H9 (cell line): ENCODE measurements around the gene DHRS13. TPM values are rescaled to one million over a fixed set of nuclear protein-coding genes. Genes with fewer than 3 reads are reported as not detected.

Experiments
- DNase-seq: peaks from one replicate; pipeline ENCODE4 v3.0.0-alpha.2; 2017
- H2AFZ ChIP-seq: one replicate; pipeline ENCODE4 v1.6.1; 2013; ENCODE audit warnings: mild to moderate bottlenecking, low read length, control low read depth, moderate library complexity
- H2AK5ac ChIP-seq: 2 replicates; pipeline ENCODE4 v1.6.1; 2013; ENCODE audit warnings: low read length, control low read depth, mixed read lengths; ENCODE audit not compliant: insufficient read length
- H2BK120ac ChIP-seq: one replicate; pipeline ENCODE4 v1.6.1; 2013; ENCODE audit warnings: low read depth, mild to moderate bottlenecking, low read length, control low read depth, inconsistent platforms; ENCODE audit not compliant: poor library complexity, severe bottlenecking
- H2BK12ac ChIP-seq: 2 replicates; pipeline ENCODE4 v1.6.1; 2013; ENCODE audit warnings: low read length, control low read depth, mixed read lengths, low read depth; ENCODE audit not compliant: insufficient read length
- H2BK15ac ChIP-seq: 2 replicates; pipeline ENCODE4 v1.6.1; 2013; ENCODE audit warnings: low read depth, low read length, control low read depth
- H2BK20ac ChIP-seq: one replicate; pipeline ENCODE4 v1.6.1; 2013; ENCODE audit warnings: low read depth, mild to moderate bottlenecking, low read length, control low read depth, inconsistent platforms; ENCODE audit not compliant: poor library complexity, severe bottlenecking
- H2BK5ac ChIP-seq: 2 replicates; pipeline ENCODE4 v1.6.1; 2013; ENCODE audit warnings: low read length, control low read depth, mixed read lengths; ENCODE audit not compliant: insufficient read length
- H3K14ac ChIP-seq: 2 replicates; pipeline ENCODE4 v1.6.1; 2013; ENCODE audit warnings: low read length, control low read depth; ENCODE audit not compliant: insufficient read depth
- H3K18ac ChIP-seq: 2 replicates; pipeline ENCODE4 v1.6.1; 2013; ENCODE audit warnings: low read depth, mild to moderate bottlenecking, mixed read lengths, low read length, control low read depth; ENCODE audit not compliant: insufficient read length
- H3K23ac ChIP-seq: 2 replicates; pipeline ENCODE4 v1.6.1; 2013; ENCODE audit warnings: low read length, control low read depth, mixed read lengths, low read depth; ENCODE audit not compliant: insufficient read length
- H3K23me2 ChIP-seq: 2 replicates; pipeline ENCODE4 v1.6.1; 2013; ENCODE audit warnings: low read depth, mild to moderate bottlenecking, mixed read lengths, low read length, control low read depth; ENCODE audit not compliant: insufficient read length, poor library complexity, severe bottlenecking
- H3K27ac ChIP-seq: 2 replicates; pipeline ENCODE4 v1.5.1; 2013; ENCODE audit warnings: low read length, control low read depth, mixed read lengths, low read depth; ENCODE audit not compliant: insufficient read length
- H3K27me3 ChIP-seq: 2 replicates; pipeline ENCODE4 v1.6.1; 2013; ENCODE audit warnings: low read length, control low read depth, inconsistent platforms; ENCODE audit not compliant: insufficient read depth
- H3K4ac ChIP-seq: 2 replicates; pipeline ENCODE4 v1.6.1; 2013; ENCODE audit warnings: low read depth, mild to moderate bottlenecking, control low read depth, inconsistent platforms, low read length, moderate library complexity
- H3K4me1 ChIP-seq: 2 replicates; pipeline ENCODE4 v1.6.1; 2013; ENCODE audit warnings: low read length, control low read depth, inconsistent platforms; ENCODE audit not compliant: insufficient read depth
- H3K4me2 ChIP-seq: 2 replicates; pipeline ENCODE4 v1.6.1; 2013; ENCODE audit warnings: low read length, control low read depth, mixed read lengths; ENCODE audit not compliant: insufficient read length, insufficient read depth
- H3K56ac ChIP-seq: 2 replicates; pipeline ENCODE4 v1.6.1; 2013; ENCODE audit warnings: low read depth, mild to moderate bottlenecking, mixed read lengths, low read length, control low read depth; ENCODE audit not compliant: insufficient read length
- H3K79me1 ChIP-seq: 2 replicates; pipeline ENCODE4 v1.6.1; 2013; ENCODE audit warnings: low read depth, mild to moderate bottlenecking, moderate library complexity, low read length, control low read depth, inconsistent platforms; ENCODE audit not compliant: insufficient read depth, poor library complexity, severe bottlenecking
- H3K79me2 ChIP-seq: 2 replicates; pipeline ENCODE4 v1.6.1; 2013; ENCODE audit warnings: low read length, control low read depth, inconsistent platforms; ENCODE audit not compliant: insufficient read depth
- H3K9ac ChIP-seq: 2 replicates; pipeline ENCODE4 v1.6.1; 2013; ENCODE audit warnings: low read length, control low read depth, mixed read lengths; ENCODE audit not compliant: insufficient read length; ENCODE audit errors: extremely low read depth
- H3K9me3 ChIP-seq: one replicate; pipeline ENCODE4 v1.6.1; 2013; ENCODE audit warnings: low read depth, low read length, inconsistent platforms; ENCODE audit not compliant: control insufficient read depth
- H3T11ph ChIP-seq: one replicate; pipeline ENCODE4 v1.6.1; 2013; ENCODE audit warnings: mild to moderate bottlenecking, low read length, control low read depth, inconsistent platforms
- H4K20me1 ChIP-seq: one replicate; pipeline ENCODE4 v1.6.1; 2013; ENCODE audit not compliant: control insufficient read depth, insufficient read length, insufficient read depth
- H4K5ac ChIP-seq: 2 replicates; pipeline ENCODE4 v1.6.1; 2013; ENCODE audit warnings: low read depth, mild to moderate bottlenecking, mixed read lengths, low read length, control low read depth; ENCODE audit not compliant: insufficient read length
- H4K8ac ChIP-seq: replicated peaks from 2 replicates; pipeline ENCODE4 v1.6.1; 2013; ENCODE audit warnings: low read length, control low read depth, mixed read lengths, low read depth; ENCODE audit not compliant: insufficient read length
- H4K91ac ChIP-seq: 2 replicates; pipeline ENCODE4 v1.6.1; 2013; ENCODE audit warnings: low read depth, mild to moderate bottlenecking, moderate library complexity, mixed read lengths, low read length, control low read depth; ENCODE audit not compliant: insufficient read length
- H3K27ac Mint-ChIP-seq, 3 experiments: 2 replicates in 2 of 3; 3 replicates in 1 of 3; pipeline ENCODE4 v1.8.0; 2020 to 2021; ENCODE audit warnings: mixed read lengths in 3 of 3, mild to moderate bottlenecking in 1 of 3, moderate library complexity in 1 of 3
- H3K27me3 Mint-ChIP-seq: 2 replicates; pipeline ENCODE4 v1.8.0; 2021; ENCODE audit warnings: low read depth, mild to moderate bottlenecking, moderate library complexity, mixed read lengths
- H3K36me3 Mint-ChIP-seq, 3 experiments: 2 replicates in 2 of 3; 3 replicates in 1 of 3; pipeline ENCODE4 v1.8.0; 2020 to 2021; ENCODE audit warnings: low read depth in 3 of 3, mixed read lengths in 3 of 3; ENCODE audit not compliant: insufficient read depth in 1 of 3
- H3K4me1 Mint-ChIP-seq, 2 experiments: 2 replicates each; pipeline ENCODE4 v1.8.0; 2020; ENCODE audit warnings: mixed read lengths in 2 of 2
- H3K4me3 Mint-ChIP-seq, 2 experiments: 2 replicates in 1 of 2; 3 replicates in 1 of 2; pipeline ENCODE4 v1.8.0; 2020 to 2021; ENCODE audit warnings: mild to moderate bottlenecking in 2 of 2, mixed read lengths in 2 of 2, moderate library complexity in 1 of 2
- H3K9me3 Mint-ChIP-seq, 2 experiments: 2 replicates in 1 of 2; 3 replicates in 1 of 2; pipeline ENCODE4 v1.8.0; 2020; ENCODE audit warnings: mild to moderate bottlenecking in 2 of 2, mixed read lengths in 2 of 2, moderate library complexity in 1 of 2
- WGBS: extraction: QIAGEN DNeasy Blood & Tissue Kit; methylation state at CpG from one replicate; pipeline ENCODE4 v1.1.7; 2013; ENCODE audit warnings: missing lambda C conversion rate, low lambda C conversion rate, mixed read lengths; ENCODE audit not compliant: insufficient read length; ENCODE audit errors: extremely low coverage; 5-methylcytosine and 5-hydroxymethylcytosine counted together
- total RNA-seq: library from RNA; stranded (reverse); gene quantifications from 2 replicates; pipeline ENCODE4 v1.2.1, GENCODE V29; 2021
- TF ChIP-seq, protein P1 (sequence below): fragments of 200-600 bp; sonication (generic); conservative IDR thresholded peaks from 3 replicates; pipeline ENCODE4 v1.8.0; 2021; ENCODE audit warnings: antibody characterized with exemption, mild to moderate bottlenecking

The DHRS13 gene
- total RNA-seq, 1 experiment from 2014 or later = 29.6 TPM

DNA sequence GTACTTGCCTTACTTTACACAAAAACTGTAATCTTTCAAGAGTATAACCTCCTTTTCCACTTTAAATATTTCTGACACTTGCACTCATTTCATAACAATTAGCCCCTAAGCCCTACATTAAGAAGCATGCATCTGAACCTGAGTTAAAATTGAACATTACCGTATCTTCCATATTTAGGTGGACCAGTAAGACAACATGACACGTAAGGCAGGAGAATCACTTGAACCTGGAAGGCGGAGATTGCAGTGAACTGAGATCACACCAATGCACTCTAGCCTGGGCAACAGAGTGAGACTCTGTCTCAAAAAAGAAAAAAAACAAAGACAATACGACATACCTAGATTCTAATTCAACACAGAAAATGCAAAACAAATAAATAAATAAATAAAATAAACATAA is 41.5 kb upstream of the DHRS13 start:
- peaks cover 18 to 68% (median 53%) of the 10 kb centered on the region in 3 experiments; a peak in 6 of 7 replicates for H3K36me3 Mint-ChIP-seq
- Histone ChIP-seq H2BK15ac (no peak overlapping the region), H4K20me1 (no peaks in the 10 kb centered on the region), H3K23ac (no peak overlapping the region), H2BK12ac (no peak overlapping the region), H2AFZ (no peak overlapping the region), H3K23me2 (peaks cover 4% of the 10 kb centered on the region), H3K56ac (no peak overlapping the region), H3K14ac (no peak overlapping the region), H3K9ac (no peak overlapping the region), H2AK5ac (no peak overlapping the region), H3K18ac (no peak overlapping the region), H4K91ac (no peak overlapping the region), H4K5ac (no peak overlapping the region), H4K8ac (no peak overlapping the region), H2BK20ac (no peak overlapping the region), H3K27me3 (no peaks in the 10 kb centered on the region), H3K4ac (no peak overlapping the region), H3K27ac (no peak overlapping the region), H3K79me2 (peaks cover 68% of the 10 kb centered on the region), H2BK5ac (no peak overlapping the region), H3K4me1 (no peaks in the 10 kb centered on the region), H3K9me3 (no peaks in the 10 kb centered on the region), H3K4me2 (no peak overlapping the region), H2BK120ac (no peak overlapping the region), H3K79me1 (peaks cover 6% of the 10 kb centered on the region), H3T11ph (no peak overlapping the region)
- no peak overlapping the region for H3K4me3 Mint-ChIP-seq
- H3K27ac Mint-ChIP-seq = no peak overlapping the region
- H3K9me3 Mint-ChIP-seq = no peaks in the 10 kb centered on the region
- H3K27me3 Mint-ChIP-seq = no peaks in the 10 kb centered on the region
- peaks cover 38 to 40% of the 10 kb centered on the region in 2 experiments for H3K4me1 Mint-ChIP-seq
- no peak for DNase-seq
- WGBS = no CpG with 5 or more reads among the region's 4 CpGs
- TF ChIP-seq, protein P1, sequence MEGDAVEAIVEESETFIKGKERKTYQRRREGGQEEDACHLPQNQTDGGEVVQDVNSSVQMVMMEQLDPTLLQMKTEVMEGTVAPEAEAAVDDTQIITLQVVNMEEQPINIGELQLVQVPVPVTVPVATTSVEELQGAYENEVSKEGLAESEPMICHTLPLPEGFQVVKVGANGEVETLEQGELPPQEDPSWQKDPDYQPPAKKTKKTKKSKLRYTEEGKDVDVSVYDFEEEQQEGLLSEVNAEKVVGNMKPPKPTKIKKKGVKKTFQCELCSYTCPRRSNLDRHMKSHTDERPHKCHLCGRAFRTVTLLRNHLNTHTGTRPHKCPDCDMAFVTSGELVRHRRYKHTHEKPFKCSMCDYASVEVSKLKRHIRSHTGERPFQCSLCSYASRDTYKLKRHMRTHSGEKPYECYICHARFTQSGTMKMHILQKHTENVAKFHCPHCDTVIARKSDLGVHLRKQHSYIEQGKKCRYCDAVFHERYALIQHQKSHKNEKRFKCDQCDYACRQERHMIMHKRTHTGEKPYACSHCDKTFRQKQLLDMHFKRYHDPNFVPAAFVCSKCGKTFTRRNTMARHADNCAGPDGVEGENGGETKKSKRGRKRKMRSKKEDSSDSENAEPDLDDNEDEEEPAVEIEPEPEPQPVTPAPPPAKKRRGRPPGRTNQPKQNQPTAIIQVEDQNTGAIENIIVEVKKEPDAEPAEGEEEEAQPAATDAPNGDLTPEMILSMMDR = no peak
